GM23248 (cell line): ENCODE measurements around the gene GANC.

Experiments used
- EZH2 ChIP-seq: fragments of 200-600 bp; sonication (generic); IDR thresholded peaks from 2 replicates; pipeline ENCODE4 v1.6.1; 2018; ENCODE audit warnings: antibody characterized with exemption, mild to moderate bottlenecking; ENCODE audit not compliant: insufficient read depth, poor library complexity, severe bottlenecking
- EZH2phosphoT487 ChIP-seq: fragments of 200-600 bp; sonication (generic); IDR thresholded peaks from 2 replicates; pipeline ENCODE4 v1.6.1; 2018; ENCODE audit warnings: antibody characterized with exemption, moderate library complexity, mild to moderate bottlenecking, low read depth; ENCODE audit not compliant: insufficient read depth

- TF ChIP-seq EZH2phosphoT487 (no peak), EZH2 (no peak)
Measured at GRCh38 chr15:42356851-42357250, 83.8 kb downstream of the GANC start.
